Fibroblast of pulmonary artery (primary cell): ENCODE data around the gene OLFML3.

ENCODE experiments used
- DNase-seq: peaks from one replicate; pipeline ENCODE4 v3.0.0-alpha.2; 2010; ENCODE audit warnings: low read depth
- H3K4me3 ChIP-seq: replicated peaks from 2 replicates; pipeline ENCODE4 v1.5.1; 2011; ENCODE audit warnings: low read depth, mild to moderate bottlenecking, control low read depth, low read length, moderate library complexity
- CTCF ChIP-seq: IDR thresholded peaks from 2 replicates; pipeline ENCODE4 v1.5.1; 2011; ENCODE audit warnings: mild to moderate bottlenecking, control low read depth, low read length, inconsistent platforms; ENCODE audit errors: missing control alignments

OLFML3 gene

DNA sequence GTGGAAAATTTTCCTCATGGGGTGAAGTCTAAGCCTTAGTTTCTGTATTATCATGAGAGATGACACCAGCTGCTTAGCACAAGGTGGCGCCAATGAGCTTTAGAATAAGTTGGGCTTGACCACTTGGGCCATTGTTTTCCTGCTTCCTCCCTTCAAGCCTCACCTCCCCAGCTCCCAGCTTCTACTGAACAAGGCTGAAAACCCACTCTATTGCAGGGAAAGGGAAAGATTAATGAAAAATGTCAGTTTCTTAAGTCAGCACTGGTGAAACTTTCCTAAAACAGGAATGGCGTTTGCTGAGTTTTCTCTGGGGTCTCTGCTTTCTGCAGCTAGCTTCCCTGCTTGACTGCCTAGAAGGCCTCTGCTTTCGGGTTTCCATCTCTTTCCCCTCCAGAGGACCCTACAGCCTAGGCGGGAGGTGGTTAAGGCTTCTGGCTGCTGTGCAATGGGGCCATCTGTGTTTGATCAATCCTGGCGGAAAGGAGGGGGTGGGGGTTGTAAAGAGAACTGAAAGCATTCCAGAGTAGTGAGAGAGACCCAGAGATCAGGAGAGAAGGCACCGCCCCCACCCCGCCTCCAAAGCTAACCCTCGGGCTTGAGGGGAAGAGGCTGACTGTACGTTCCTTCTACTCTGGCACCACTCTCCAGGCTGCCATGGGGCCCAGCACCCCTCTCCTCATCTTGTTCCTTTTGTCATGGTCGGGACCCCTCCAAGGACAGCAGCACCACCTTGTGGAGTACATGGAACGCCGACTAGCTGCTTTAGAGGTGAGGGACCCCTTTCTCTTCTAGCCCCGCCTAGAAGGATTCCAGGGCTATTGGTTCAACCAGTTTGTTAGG is at the start of gene OLFML3:
TSS of gene OLFML3 (plus strand) at position 612 of the 840 bp plus-strand sequence. CDS start at position 655, 43 bp downstream.
- H3K4me3 ChIP-seq, result peak within 1 kb of the TSS; percentile 57

GRCh38 chr1:113929750-113930498 is 49.4 kb upstream of the OLFML3 start:
- peak; percentile 44 for DNase-seq
- H3K4me3 ChIP-seq, result peak overlapping the region; percentile 97
- TF ChIP-seq CTCF, result no peak

More for the DNA sequence above, at the start of gene OLFML3:
- peak; percentile 86 for TF ChIP-seq CTCF
- peak; percentile 96 for DNase-seq

DNA sequence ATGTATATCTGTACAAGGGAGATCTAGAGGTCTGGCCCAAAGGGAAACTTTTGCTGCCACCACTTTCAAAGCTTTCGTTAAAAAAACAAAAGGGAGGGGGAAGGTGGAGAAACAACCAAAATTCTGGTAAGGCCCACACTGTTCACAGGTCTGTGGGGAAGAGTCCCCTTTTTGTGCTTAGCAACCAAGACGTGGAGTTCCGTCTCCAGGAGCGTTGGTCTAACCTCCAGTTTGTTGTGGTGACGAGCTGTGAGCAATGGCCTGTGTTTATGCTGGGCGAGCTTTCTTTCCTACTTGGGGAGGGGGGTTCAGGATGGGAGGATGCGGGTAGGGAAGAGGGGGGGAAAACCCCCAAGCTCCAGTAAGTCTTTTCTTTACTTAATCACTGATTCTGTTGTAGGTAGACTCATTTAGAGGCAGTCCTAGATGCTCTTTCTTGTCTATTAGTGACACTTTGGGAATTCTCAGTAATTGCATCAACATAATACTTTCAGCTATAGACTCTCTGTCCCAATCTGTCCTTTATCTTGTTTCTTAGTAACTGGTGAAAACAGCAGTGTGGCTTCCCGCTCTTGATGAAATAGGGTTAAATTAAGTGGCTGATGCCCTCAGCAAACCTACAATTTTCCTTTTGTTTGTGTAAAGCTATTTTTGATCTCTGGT is 48.6 kb upstream of the OLFML3 start:
- peak; percentile 77 for DNase-seq
- TF ChIP-seq CTCF, result no peak

DNA sequence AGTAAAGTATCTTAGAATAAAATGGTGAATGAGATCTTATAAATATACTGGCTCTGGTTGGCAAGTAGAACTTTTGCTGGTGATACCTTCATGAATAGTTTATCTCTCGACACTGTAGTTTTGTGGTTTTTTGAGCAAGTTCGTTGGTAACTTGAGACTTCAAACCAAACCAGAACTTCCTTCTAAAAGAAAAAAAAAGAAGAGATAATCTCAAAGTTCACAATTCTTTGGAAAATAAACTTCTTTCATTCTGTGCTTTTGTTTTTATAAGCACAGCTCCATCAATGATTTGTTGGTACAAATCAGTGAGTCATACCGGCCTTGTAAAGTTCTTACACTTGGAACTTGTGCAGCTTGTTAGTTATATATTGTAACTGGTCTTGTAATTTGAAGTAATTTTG is 47.8 kb upstream of the OLFML3 start:
- no peak for TF ChIP-seq CTCF
- peak; percentile 57 for DNase-seq
- H3K4me3 ChIP-seq, result peak overlapping the region; percentile 97

More for the DNA sequence above, 48.6 kb upstream of the OLFML3 start:
- peak overlapping the region; percentile 97 for H3K4me3 ChIP-seq

- no peak for DNase-seq
- TF ChIP-seq CTCF, result no peak
- H3K4me3 ChIP-seq, result no peak overlapping the region
Measured at GRCh38 chr1:113934006-113934405, 45.3 kb upstream of the OLFML3 start.

DNA sequence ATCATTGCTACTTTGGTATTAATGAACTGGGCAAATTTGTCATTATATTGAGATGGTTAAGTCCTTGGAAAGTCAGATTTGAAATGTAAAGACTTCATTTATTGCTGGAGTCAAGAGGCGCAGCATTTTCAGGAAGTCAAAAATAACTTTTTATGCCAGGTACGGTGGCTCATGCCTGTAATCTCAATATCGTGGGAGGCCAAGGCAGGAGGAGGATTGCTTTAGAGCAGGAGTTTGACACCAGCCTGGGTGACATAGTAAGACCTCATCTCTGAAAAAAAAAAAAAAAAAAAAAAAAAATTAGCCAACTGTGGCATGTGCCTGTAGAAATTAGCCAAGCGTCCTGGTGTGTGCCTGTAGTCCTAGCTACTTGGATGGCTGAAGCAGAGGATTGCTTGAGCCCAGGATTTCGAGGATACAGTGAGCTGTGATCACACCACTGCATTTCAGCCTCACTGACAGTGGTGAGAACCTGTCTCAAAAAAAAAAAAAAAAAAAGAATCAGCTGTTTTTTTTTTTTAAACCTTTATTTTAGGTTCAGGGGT is 44.7 kb upstream of the OLFML3 start:
- no peak for DNase-seq
- no peak overlapping the region for H3K4me3 ChIP-seq
- no peak for TF ChIP-seq CTCF
